ENCODE results near the gene ASTN2.

The ASTN2 gene

DNA sequence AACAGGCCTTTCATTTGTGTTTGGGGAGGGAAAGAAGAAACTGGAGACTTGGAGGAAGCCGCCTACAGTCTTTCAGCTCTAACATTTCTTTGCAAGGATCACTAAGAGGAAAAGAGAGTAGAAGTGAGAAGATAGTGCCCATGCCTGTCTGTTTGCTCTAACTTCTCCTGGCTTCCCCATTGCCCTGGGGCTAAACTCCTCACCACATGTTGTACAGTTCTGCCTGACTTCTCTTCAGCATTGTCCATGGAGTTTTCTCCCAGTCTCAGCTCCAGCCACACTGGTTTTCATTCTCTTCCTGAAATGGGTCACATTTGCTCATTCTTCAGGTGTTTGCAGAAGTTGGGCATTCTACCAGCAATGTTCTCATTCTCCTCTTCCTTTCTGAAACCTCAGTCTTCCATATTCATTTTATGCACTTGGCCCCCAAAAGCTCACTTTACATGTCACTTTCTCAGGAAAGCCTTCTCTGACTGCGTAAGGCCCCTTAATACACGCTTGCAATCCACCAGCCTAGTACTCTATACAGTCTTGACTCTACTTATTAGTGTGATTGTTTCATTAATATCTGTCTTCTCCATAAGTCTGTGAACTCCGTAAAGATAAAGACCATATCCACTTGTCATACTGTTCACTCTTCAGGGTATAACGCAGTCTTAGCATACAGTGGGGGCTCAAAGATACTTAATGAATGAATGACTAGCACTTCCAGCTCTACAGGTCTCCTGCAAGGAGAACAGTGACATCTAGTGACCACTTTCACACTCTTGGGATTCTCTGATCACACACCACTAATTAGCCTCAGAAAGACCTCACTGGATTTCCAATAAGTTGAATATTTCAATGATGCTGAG lies 768.0 kb downstream of the ASTN2 start:
- DNase-seq (ENCODE audit: low read depth in 3 of 3, low spot score in 1 of 3): no peak

DNA sequence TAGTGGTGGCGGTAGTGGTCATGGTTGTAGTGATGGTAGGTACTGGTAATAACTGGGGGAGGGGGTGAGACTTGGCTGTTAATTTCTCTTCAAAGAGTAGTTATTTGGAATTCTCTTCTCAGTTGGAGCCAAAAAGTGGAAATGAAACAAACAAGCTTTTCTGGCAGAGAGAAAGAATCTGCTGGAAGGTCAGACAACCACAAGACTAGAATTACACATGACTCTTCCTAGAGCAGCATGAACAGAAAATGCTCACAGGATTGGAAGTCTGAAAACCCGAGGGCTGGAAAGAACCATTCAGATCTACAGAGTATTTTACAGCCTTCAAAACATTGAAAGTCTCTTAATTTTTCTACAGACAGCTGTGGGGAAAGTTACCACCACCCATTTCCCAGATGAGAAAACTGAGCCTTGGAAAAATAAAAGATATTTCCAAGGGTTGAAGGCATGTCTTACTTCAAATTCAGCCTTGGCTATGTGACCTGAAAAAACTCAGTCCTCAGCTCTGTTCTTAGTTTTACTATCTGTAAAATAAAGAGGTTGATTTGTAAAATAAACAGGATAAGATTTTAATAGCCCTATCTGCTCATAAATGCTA lies 770.7 kb downstream of the ASTN2 start:
- no peak for DNase-seq (ENCODE audit: low read depth in 3 of 3, low spot score in 1 of 3)

DNA sequence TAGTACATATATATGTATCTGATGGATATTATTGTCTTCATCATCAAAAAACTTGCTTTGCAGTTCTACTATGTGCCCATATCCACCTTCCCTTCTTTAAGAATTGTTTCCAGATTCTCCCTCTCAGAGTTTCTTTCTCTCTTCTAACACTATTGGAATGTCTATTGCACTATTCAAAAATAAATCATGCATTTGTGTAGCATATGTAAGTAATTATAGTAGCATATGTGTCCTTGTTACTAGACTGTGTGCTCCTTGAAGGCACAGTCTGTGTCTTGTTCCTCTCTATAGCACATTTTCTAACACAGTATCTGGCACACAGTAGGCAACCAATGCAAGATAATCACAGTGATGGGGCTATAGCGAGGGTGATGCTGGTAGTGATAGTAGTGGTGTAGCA lies 771.2 kb downstream of the ASTN2 start:
- no peak for DNase-seq (ENCODE audit: low read depth in 3 of 3, low spot score in 1 of 3)

DNA sequence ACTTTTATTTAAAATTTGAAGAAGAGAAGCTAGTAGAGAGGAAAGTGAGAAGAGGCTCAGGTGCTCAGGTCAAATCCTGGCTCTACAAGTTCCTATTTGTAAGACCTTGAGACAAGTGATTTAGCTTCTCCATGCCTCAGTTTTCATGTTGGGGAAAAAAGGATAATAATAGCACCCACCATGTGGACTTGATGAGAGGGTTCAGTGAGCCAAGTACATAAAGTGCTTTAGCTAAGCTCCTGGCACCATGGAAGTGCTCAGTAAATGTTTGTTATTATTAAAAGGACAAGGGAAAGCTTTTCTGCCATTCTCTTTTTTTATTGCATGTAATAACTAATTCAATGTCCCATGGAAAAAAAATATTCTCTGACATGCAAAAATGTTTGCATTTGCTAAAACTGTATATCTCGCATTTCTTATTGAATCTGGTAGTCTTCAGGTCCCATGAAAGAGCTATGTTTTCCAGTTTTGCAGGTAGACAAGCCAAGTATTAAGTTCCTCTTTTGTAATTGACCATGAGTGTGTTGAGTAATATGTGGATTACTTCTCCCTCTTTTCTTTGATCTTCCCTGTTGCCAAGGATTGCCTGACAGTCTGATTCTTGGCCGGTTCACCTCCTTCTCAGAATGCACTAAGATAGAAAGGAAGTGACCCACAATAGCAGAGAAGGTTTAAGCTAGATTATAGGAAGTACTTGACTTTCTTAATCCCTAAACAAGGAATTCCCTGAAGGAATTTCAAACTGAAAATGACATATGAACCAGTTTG lies 773.4 kb downstream of the ASTN2 start:
- no peak for DNase-seq (ENCODE audit: low read depth in 3 of 3, low spot score in 1 of 3)

DNA sequence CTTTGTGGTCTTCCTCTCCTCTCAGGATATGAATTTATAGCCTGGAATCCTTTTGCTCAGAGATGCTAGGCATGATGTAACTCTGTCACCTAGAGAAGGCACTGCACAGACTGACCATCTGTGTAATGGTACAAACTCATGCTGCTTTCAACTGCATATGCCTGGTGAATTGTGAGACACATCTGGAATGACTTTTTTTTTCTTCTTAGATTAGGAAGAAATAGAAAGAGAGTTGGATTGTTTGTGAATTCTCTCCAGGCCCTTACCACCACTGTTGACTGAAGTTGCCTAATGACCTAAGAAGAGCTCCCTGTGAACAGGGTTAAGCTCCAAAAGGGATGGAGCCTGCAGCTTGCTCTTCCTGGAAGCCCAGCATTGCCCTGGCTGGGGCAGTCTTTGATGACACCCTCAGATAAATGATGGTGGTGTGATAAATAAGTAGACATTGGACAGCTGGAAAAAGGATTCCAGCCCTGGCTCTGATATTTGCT lies 775.6 kb downstream of the ASTN2 start:
- no peak for DNase-seq (ENCODE audit: low read depth in 3 of 3, low spot score in 1 of 3)

DNA sequence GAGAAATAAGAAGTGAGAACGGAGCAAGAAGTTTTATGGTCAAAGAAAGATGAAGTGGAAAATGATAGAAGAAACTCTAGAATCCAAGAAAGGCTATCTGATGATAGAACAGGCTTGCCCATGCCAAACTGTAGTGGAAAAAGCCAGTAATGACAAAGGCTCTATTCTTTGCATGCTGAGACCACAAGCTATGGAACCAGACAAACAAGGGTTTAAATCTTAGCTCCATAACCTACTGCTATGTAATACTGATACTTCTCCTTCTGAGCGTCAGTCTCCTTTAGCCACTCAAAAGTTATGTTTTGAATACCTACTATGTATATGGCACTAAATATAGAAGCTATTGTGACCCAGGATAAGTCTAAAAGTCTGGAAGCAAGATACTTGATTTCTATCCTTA lies 778.9 kb downstream of the ASTN2 start:
- no peak for DNase-seq (ENCODE audit: low read depth in 3 of 3, low spot score in 1 of 3)

DNA sequence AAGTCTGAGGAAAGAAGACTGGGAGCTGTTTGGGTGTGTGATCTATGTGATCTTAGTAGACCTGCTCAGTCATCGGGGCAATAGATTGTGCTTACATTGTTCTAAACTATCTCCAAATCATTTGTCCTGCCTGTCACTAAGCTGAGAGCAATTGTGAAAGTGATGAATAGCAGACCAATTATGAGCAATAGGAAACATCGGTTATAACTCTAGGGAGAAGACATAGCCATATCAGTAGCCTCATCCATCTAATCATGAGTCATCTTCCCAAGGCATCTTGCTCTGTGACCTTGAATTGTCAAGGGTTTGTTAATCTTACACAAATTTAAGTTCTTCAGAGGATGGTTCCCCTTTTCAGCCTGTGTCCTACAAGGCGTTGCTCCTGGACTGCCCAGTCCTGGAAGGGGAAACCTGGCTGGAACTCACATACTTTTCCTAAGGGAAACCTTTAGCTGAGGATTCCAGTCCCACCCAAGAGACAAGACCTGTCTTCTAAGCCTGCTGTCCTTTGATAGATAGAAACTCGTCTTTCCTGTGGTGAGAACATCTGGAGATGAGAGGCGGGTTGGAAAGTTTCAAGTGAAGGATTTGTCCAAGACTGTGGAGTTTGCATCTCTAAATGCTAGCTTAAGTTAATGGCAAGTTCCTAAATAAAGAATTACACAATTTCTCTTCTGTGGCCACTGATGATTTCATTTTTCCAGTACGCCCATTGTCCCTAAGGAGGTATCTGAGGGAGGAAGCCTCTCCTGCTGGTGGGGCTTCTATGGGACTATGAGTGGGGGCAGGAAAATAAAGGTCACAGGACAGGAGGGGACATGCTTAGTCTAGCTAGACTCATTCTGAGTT lies 781.6 kb downstream of the ASTN2 start:
- no peak for DNase-seq (ENCODE audit: low read depth in 3 of 3, low spot score in 1 of 3)

DNA sequence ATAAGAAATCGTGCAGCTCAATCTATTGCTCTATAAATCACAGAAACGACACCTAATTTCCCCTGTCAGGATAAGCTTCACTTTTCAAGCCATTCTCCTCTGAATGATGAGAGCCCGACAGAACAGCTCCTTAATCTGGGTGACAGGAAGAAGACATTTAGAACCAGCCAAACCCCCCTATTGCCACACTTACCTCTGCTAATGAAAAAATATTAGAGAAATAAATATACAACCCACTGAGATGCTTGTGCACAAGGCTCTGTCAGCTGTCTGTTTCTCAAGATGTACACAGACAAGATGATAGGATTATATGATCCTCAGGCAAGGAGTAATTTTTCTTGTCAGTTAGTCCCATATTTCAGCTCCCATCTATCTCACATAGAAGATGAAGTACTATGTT lies 785.2 kb downstream of the ASTN2 start:
- no peak for DNase-seq (ENCODE audit: low read depth in 3 of 3, low spot score in 1 of 3)

DNA sequence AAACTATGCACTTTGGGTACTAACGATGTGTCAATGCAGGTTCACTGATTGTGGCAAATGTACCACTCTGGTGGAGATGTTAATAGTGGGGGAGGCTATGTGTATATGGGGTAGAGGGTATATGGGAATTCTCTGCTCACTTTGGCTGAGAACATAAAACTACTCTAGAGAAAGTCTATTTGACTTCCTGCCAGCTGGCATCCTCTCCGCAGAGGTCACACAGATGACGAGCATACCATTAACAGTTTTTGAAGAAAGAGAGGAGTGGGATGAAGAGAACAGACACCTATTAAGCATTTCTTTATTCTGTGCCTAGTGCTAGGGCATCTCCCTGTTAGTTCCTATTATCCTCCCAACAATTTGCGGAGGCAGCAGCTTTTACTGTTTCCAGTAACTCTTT lies 786.1 kb downstream of the ASTN2 start:
- DNase-seq (ENCODE audit: low read depth in 3 of 3, low spot score in 1 of 3): no peak

DNA sequence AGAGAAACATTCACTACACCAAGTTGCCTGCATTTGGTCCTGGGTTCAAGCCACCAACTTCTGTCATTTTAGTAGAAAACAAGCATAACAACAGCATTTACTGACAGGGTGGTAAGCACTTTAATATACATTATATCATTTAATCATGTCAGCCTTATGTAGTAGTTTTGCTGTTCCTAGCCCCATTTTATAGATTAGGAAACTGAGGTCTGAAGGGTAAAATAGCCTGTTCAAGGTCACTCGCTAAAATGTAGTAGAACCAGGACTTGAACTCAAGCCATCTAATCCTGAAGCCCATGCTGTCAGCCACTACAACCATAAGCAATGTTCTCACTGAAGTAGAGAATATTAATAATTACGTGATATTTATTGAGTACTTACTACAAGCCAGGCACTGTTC lies 787.4 kb downstream of the ASTN2 start:
- no peak for DNase-seq (ENCODE audit: low read depth in 3 of 3, low spot score in 1 of 3)

DNA sequence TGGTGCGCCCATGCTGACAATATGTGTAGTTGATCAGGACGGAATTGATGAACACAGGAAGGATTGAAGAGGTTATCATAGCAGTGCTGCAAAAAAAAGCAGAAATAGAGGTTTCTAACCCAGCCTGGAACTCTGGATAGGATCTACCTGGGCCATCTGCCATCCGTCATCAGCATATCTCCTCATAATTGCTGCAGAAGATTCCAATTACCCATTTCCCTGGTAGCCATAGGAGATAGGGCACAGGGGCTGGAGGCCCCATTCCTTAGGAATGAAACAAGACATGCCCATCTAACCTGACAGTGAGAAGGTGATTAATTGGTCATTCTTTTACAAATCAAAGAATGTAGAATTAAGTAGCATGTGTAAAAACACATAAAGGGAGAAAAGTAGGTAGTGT lies 788.1 kb downstream of the ASTN2 start:
- DNase-seq (ENCODE audit: low read depth in 3 of 3, low spot score in 1 of 3): no peak

DNA sequence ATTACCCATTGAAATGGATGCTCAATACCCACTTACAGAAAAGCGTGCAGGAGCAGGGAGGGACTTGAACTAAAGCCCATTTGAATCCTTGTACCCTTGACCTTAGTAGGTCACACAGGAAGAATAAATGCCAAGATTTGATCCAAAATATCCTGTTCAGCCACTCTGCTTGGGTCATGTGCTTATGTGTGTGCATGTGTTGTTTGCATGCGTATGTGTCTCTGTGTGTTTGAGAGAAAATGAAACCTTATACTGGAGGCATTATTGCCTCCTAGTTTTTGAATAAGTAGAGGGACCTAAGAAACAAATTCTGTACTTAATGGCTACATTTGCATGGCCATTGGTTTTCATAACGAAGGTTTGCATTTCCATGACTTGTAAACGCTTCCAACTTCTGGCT lies 791.1 kb downstream of the ASTN2 start:
- DNase-seq (ENCODE audit: low read depth in 3 of 3, low spot score in 1 of 3): no peak

DNA sequence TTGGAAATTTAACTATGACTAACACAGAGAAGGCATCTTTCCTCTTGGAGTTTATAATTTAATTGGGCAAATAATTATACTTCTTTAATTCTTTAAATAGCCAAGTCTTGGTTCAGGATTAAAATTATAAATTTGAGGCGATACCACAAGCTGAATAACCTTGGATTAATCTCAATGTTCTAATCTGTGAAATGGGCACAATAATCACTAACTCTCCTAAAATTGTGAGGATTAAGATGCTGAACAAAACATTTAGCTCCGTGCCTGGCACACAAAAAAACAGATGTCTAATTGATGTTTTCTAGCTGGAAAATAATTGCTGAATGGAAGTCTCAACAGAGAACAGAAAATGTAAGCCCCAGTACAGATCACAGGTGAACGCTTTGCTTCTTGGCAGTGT lies 797.5 kb downstream of the ASTN2 start:
- DNase-seq (ENCODE audit: low read depth in 3 of 3, low spot score in 1 of 3): no peak

DNA sequence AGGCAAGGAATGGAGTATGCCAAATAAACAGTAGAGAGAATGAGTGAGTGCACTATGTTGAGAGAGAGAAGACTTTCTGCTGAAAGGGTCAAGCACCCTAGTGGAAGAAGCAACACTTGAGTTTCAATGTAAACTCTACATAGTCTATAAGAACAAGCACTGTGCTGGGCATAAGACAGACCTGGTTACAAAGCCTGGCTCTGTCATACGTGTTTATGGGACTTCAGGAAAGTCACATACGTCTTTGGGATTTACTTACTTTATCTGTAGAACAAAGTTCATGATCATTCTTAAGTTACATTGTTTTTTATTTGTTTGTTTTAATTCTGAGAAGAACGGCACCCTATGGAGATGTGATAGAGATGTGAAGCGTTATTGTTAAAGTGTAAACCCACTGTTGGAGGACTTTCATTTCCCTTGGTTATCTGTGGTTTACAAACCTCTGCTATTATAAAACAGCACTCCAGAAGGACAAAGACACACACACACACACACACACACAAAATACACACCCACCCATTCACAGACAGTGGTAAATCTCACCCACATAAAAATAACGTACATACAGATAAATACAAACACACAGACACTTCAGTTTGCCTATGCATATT lies 798.4 kb downstream of the ASTN2 start:
- DNase-seq (ENCODE audit: low read depth in 3 of 3, low spot score in 1 of 3): no peak

DNA sequence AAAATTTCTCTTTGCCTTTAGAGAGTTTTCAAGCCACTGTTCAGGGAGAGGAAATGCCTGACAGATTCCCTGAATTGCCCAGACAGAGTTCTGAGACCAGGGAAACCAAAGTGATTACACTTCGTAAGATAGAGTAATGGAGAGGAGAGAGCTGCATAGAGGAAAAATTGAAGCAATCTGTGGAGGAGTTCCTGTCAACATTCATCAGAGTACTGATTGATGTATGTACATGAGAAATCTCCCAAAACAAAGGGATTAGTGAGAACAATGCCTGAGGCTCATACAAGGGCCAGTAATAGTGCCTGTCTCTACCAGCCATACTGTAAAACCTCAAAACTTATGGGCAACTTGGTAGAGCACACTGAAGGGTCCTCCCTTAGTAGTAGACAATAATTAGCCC lies 806.8 kb downstream of the ASTN2 start:
- DNase-seq (ENCODE audit: low read depth in 3 of 3, low spot score in 1 of 3): no peak

DNA sequence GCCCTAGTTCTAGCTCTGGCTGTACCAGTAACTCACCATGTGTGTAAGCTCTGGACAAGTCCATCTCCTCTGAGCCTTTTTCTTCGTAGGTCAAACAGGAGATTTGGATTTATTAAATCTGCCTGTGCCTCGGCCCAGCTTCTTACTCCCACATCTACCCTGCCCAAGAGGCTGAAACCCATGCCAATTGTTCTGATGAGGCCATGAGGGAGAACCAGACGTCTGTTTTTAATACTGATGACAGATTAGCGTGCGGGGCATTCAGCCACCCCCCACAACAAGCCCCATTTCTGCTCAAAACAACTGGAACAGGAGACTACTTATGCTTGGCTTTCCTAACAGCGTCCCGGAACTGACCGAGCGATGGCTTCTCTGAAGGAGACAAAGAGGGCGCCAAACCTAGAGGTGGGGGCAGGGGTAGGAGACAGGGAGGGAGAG lies 808.9 kb downstream of the ASTN2 start:
- DNase-seq (ENCODE audit: low read depth in 3 of 3, low spot score in 1 of 3): no peak

DNA sequence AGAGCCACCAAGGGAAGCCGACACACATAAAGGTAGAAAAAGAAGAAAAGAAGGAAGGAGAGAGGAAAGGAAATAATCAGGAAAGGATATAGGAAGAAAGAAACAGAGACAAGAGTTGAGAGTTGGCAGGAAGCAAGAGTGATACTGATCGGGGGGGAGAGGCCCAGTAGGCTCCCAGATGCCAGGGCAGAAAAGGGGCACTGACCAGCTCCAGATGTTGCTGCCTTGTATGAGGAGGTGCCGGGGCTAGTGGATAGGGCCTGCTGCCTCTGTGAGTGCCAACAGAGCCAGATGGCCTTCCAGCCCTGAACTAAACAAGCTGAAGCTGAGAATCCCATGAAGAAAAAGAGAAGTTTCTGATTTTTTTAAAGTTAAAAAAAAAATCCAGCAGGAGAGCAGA lies 809.8 kb downstream of the ASTN2 start:
- no peak for DNase-seq (ENCODE audit: low read depth in 3 of 3, low spot score in 1 of 3)

DNA sequence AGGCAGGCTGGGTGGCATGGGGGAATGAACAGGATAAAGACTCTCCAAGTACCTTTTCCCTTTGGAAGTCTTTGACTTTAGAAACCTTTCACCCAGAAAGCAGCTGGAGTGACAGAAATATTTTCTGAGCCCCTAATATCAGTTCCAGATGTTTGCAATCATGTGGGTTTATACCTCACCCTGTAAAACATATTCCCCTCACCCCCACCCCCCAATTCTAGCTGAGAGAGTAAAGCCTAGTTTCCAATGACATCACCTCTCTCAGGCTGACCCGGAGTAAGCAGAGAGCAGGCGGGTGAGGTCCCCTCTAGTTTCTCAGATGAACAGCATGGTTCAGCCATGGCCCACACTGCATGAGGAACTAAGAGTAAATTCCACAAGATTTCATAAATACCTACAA lies 810.6 kb downstream of the ASTN2 start:
- DNase-seq (ENCODE audit: low read depth in 3 of 3, low spot score in 1 of 3): no peak

DNA sequence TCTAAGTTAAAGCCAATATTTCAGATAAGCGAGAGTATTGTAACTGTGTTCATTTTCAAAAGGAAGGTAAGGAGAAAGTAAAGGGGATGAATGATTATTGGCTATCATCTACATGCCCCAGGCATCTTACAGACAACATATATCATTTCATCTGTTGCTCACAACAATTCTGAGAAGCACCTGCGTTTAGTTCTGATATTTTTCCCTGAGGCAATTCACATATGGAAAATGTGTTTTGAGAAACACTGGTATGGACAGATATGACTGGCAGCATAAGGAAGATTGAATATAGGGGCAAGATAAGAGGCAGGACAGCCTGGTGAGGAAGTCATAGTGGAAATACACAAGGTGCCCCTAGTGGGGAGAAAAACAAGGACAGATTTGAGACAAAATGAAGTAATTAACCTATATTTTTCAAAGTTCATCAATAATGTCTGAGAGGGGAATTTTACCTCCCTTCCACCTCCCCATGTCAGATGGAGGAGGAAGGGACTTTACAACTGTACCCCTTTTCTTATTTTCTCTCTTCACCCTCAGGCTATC lies 815.4 kb downstream of the ASTN2 start:
- DNase-seq (ENCODE audit: low read depth in 3 of 3, low spot score in 1 of 3): no peak

DNA sequence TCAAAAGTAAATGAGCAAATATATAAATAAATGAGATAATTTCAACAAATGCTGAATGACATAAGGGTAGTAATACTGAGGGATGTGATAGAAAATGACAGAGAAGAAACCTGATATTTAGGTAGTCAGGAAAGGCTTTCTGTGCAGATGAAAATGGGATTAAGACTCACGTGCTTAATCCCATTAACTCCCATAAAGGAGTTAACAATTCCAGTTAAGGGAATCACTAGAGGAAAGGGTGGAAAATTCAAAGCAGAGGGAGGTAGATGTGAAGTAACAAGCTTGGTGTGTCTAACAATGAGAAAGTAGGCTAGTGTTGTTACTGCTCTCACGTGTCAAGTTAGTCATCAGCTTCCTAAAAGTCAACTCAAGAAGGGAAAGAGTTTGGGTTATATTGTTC lies 818.2 kb downstream of the ASTN2 start:
- DNase-seq (ENCODE audit: low read depth in 3 of 3, low spot score in 1 of 3): no peak
